ENCODE data around the gene GRAP2. TPM values are rescaled to one million over a fixed set of nuclear protein-coding genes. Genes with fewer than 3 reads are reported as not detected.
"Not testable (repeated sequence)": the region's sequence is repeated elsewhere in the genome, so short reads cannot be mapped to it uniquely, and the experiment has no call there.

GRAP2 gene
- polyA plus RNA-seq, 3 donors, result 0.95 to 1.5 (median 1.2) TPM

- DNase-seq, result no peak
Observed at GRCh38 chr22:39943953-39944872, 43.3 kb downstream of the GRAP2 start.

- DNase-seq, result no peak
Observed at GRCh38 chr22:39946126-39946502, 45.2 kb downstream of the GRAP2 start.

- DNase-seq, result no peak
Observed at GRCh38 chr22:39946503-39947219, 45.8 kb downstream of the GRAP2 start.

GRCh38 chr22:39947220-39948216 lies 46.6 kb downstream of the GRAP2 start:
- DNase-seq, result no peak

- no peak for DNase-seq
Observed at GRCh38 chr22:39949964-39950737, 49.3 kb downstream of the GRAP2 start.

- not testable (repeated sequence) for DNase-seq
Observed at GRCh38 chr22:39951603-39952293, 50.9 kb downstream of the GRAP2 start.

GRCh38 chr22:39952347-39952746 lies 51.5 kb downstream of the GRAP2 start:
- no peak for DNase-seq

GRCh38 chr22:39953101-39953500 lies 52.2 kb downstream of the GRAP2 start:
- no peak for DNase-seq

GRCh38 chr22:39954584-39955055 lies 53.7 kb downstream of the GRAP2 start:
- DNase-seq, result peak; percentile 55

GRCh38 chr22:39955675-39956074 lies 54.8 kb downstream of the GRAP2 start:
- DNase-seq, result no peak

GRCh38 chr22:39956932-39957664 lies 56.2 kb downstream of the GRAP2 start:
- no peak for DNase-seq

GRCh38 chr22:39958009-39958711 lies 57.3 kb downstream of the GRAP2 start:
- no peak for DNase-seq

- DNase-seq, result no peak
Observed at GRCh38 chr22:39958949-39959639, 58.2 kb downstream of the GRAP2 start.

- peak; percentile 35 for DNase-seq
Observed at GRCh38 chr22:39959640-39960447, 59.0 kb downstream of the GRAP2 start, which contains the start of gene TMA7B. Gene TMA7B, plus strand, starts transcription at chr22:39960397. Its CDS starts 3,978 bp downstream, at chr22:39964375.

GRCh38 chr22:39960791-39961746 lies 60.2 kb downstream of the GRAP2 start:
- DNase-seq, result no peak

GRCh38 chr22:39962071-39962470 lies 61.2 kb downstream of the GRAP2 start:
- no peak for DNase-seq
